Ascending aorta (tissue), 2 donors: ENCODE measurements around the gene EED. TPM values are rescaled to one million over a fixed set of nuclear protein-coding genes. Genes with fewer than 3 reads are reported as not detected.
"Not testable (repeated sequence)": the region's sequence is repeated elsewhere in the genome, so short reads cannot be mapped to it uniquely, and the experiment has no call there.

Experiments
- DNase-seq, 2 donors: peaks; one replicate each; pipeline ENCODE4 v3.0.0-alpha.2; 2019; ENCODE audit warnings: low spot score in 2 of 2
- H3K27ac ChIP-seq, 2 donors: fragments of 200-600 bp; sonication (generic); one replicate each; pipeline ENCODE4 v1.5.1; 2016 to 2017; ENCODE audit warnings: mild to moderate bottlenecking in 1 of 2
- H3K27me3 ChIP-seq: fragments of 200-600 bp; sonication (generic); one replicate; pipeline ENCODE4 v1.5.1; 2017
- H3K36me3 ChIP-seq, 2 donors: fragments of 200-600 bp; sonication (generic); one replicate each; pipeline ENCODE4 v1.5.1; 2016
- H3K4me1 ChIP-seq, 2 donors: fragments of 200-600 bp; sonication (generic); one replicate each; pipeline ENCODE4 v1.5.1; 2016 to 2017; ENCODE audit warnings: mild to moderate bottlenecking in 1 of 2
- H3K4me3 ChIP-seq, 2 donors: fragments of 200-600 bp; sonication (generic); one replicate each; pipeline ENCODE4 v1.5.1; 2016 to 2017; ENCODE audit warnings: mild to moderate bottlenecking in 1 of 2
- H3K9me3 ChIP-seq, 2 donors: fragments of 200-600 bp; sonication (generic); one replicate each; pipeline ENCODE4 v1.5.1; 2016
- CTCF ChIP-seq, 3 experiments: fragments of 200-600 bp in 2 of 3; fragments of 450-650 bp in 1 of 3; sonication (generic) in 2 of 3; IDR thresholded peaks; one replicate each; pipeline ENCODE4 v1.5.1; 2016 to 2019; ENCODE audit warnings: antibody characterized with exemption in 3 of 3, mild to moderate bottlenecking in 1 of 3, moderate library complexity in 1 of 3
- intact Hi-C: fragments of 100-400 bp; cut with DNase I; formaldehyde crosslinking; loops from one replicate; pipeline ENCODE4 v1.15.1; 2023
- total RNA-seq: library from RNA; depleted of rRNA; stranded (reverse); fragments of >200 nt; gene quantifications from one replicate; pipeline ENCODE4 v1.1.0, GENCODE V29; 2016

EED gene
- total RNA-seq, 1 donor from 2014 or later: 16.1 TPM

GRCh38 chr11:86219311-86220193 lies 25.0 kb upstream of the EED start:
- Histone ChIP-seq H3K9me3 (no peaks in the 10 kb centered on the region), H3K27me3 (no peaks in the 10 kb centered on the region), H3K36me3 (no peaks in the 10 kb centered on the region), H3K4me3 (no peak overlapping the region), H3K4me1 (peaks cover 0 to 10% of the 10 kb centered on the region in 2 donors), H3K27ac (no peak overlapping the region)
- no peak for DNase-seq
- intact Hi-C loops: loop anchor here (2.0 to 5.0 kb wide), 2 partner anchors 177 to 279 kb away; no protein-coding TSS in a partner anchor
- no peak for TF ChIP-seq CTCF (IDR thresholded peaks at IDR 0.05)

- intact Hi-C loops: no loop called here
- no peak for TF ChIP-seq CTCF (IDR thresholded peaks at IDR 0.05)
- DNase-seq: no peak
Observed at GRCh38 chr11:86220653-86221052, 23.9 kb upstream of the EED start.

GRCh38 chr11:86222081-86222480 lies 22.5 kb upstream of the EED start:
- H3K27me3 ChIP-seq: no peaks in the 10 kb centered on the region
- H3K4me1 ChIP-seq: peaks cover 0 to 10% of the 10 kb centered on the region in 2 donors
- intact Hi-C loops: no loop called here
- H3K27ac ChIP-seq: no peak overlapping the region
- H3K4me3 ChIP-seq: no peak overlapping the region
- H3K36me3 ChIP-seq: no peaks in the 10 kb centered on the region
- DNase-seq: no peak
- no peak for TF ChIP-seq CTCF (IDR thresholded peaks at IDR 0.05)
- no peaks in the 10 kb centered on the region for H3K9me3 ChIP-seq

More at GRCh38 chr11:86220653-86221052, 23.9 kb upstream of the EED start:
- Histone ChIP-seq H3K9me3 (no peaks in the 10 kb centered on the region), H3K27ac (no peak overlapping the region), H3K36me3 (no peaks in the 10 kb centered on the region), H3K4me3 (no peak overlapping the region), H3K4me1 (peaks cover 0 to 10% of the 10 kb centered on the region in 2 donors), H3K27me3 (no peaks in the 10 kb centered on the region)

GRCh38 chr11:86224575-86224974 lies 20.0 kb upstream of the EED start:
- intact Hi-C loops, H3K4me3 ChIP-seq, H3K36me3 ChIP-seq: not testable (repeated sequence)

GRCh38 chr11:86225344-86225743 lies 19.2 kb upstream of the EED start:
- H3K4me3 ChIP-seq, H3K4me1 ChIP-seq, H3K27ac ChIP-seq, DNase-seq, H3K9me3 ChIP-seq, H3K27me3 ChIP-seq, intact Hi-C loops, H3K36me3 ChIP-seq: not testable (repeated sequence)

More at GRCh38 chr11:86224575-86224974, 20.0 kb upstream of the EED start:
- not testable (repeated sequence) for H3K27me3 ChIP-seq, H3K9me3 ChIP-seq, H3K4me1 ChIP-seq, H3K27ac ChIP-seq, DNase-seq

GRCh38 chr11:86228269-86229038 lies 16.1 kb upstream of the EED start:
- TF ChIP-seq CTCF (IDR thresholded peaks at IDR 0.05): no peak

GRCh38 chr11:86229039-86229330 lies 15.6 kb upstream of the EED start:
- H3K36me3 ChIP-seq, H3K4me1 ChIP-seq, H3K27ac ChIP-seq, DNase-seq, H3K9me3 ChIP-seq, H3K27me3 ChIP-seq, intact Hi-C loops, H3K4me3 ChIP-seq: not testable (repeated sequence)

More at GRCh38 chr11:86228269-86229038, 16.1 kb upstream of the EED start:
- Histone ChIP-seq H3K4me1 (peaks cover 0 to 4% of the 10 kb centered on the region in 2 donors), H3K27me3 (no peaks in the 10 kb centered on the region), H3K36me3 (no peaks in the 10 kb centered on the region), H3K4me3 (no peak overlapping the region), H3K9me3 (no peaks in the 10 kb centered on the region), H3K27ac (no peak overlapping the region)
- intact Hi-C loops: no loop called here
- DNase-seq: no peak
